GM23338 (cell line): ENCODE results near the gene LPP. TPM values are rescaled to one million over a fixed set of nuclear protein-coding genes. Genes with fewer than 3 reads are reported as not detected.

ENCODE experiments used
- ATAC-seq: fragments of 200-7000 bp; cut with Tn5 transposase; 3 replicates; pipeline ENCODE4 v1.9.1; 2020
- DNase-seq: peaks from one replicate; pipeline ENCODE4 v3.0.0-alpha.2; 2015; ENCODE audit warnings: low spot score
- H2AFZ ChIP-seq: fragments of 200-600 bp; sonication (generic); 2 replicates; pipeline ENCODE4 v1.8.0; 2016; ENCODE audit warnings: antibody characterized with exemption, mild to moderate bottlenecking, moderate library complexity
- H3F3A ChIP-seq: fragments of 200-600 bp; sonication (generic); replicated peaks from 2 replicates; pipeline ENCODE4 v1.8.0; 2017; ENCODE audit warnings: antibody characterized with exemption, mixed run types, low read depth
- H3K27ac ChIP-seq: fragments of 200-600 bp; sonication (generic); 2 replicates; pipeline ENCODE4 v1.6.1; 2016; ENCODE audit warnings: low read depth
- H3K27me3 ChIP-seq: fragments of 200-600 bp; sonication (generic); 2 replicates; pipeline ENCODE4 v1.8.0; 2016; ENCODE audit warnings: mild to moderate bottlenecking, mixed run types, moderate library complexity; ENCODE audit not compliant: insufficient read depth
- H3K36me3 ChIP-seq: fragments of 200-600 bp; sonication (generic); 2 replicates; pipeline ENCODE4 v1.8.0; 2016; ENCODE audit warnings: mild to moderate bottlenecking; ENCODE audit not compliant: insufficient read depth
- H3K4me1 ChIP-seq: fragments of 200-600 bp; sonication (generic); 2 replicates; pipeline ENCODE4 v1.8.0; 2016; ENCODE audit warnings: mild to moderate bottlenecking, moderate library complexity; ENCODE audit not compliant: insufficient read depth
- H3K4me2 ChIP-seq: fragments of 200-600 bp; sonication (generic); 2 replicates; pipeline ENCODE4 v1.7.1; 2017; ENCODE audit warnings: mixed run types
- H3K4me3 ChIP-seq: fragments of 200-600 bp; sonication (generic); 2 replicates; pipeline ENCODE4 v1.6.1; 2016; ENCODE audit warnings: mixed run types
- H3K79me2 ChIP-seq: fragments of 200-600 bp; sonication (generic); replicated peaks from 2 replicates; pipeline ENCODE4 v1.8.0; 2017; ENCODE audit warnings: mild to moderate bottlenecking; ENCODE audit not compliant: insufficient read depth
- H3K9me2 ChIP-seq: fragments of 200-600 bp; sonication (generic); 2 replicates; pipeline ENCODE4 v1.8.0; 2017; ENCODE audit not compliant: insufficient read depth
- H4K20me1 ChIP-seq: fragments of 200-600 bp; sonication (generic); replicated peaks from 2 replicates; pipeline ENCODE4 v1.8.0; 2017; ENCODE audit warnings: mild to moderate bottlenecking; ENCODE audit not compliant: insufficient read depth
- H3K27ac Mint-ChIP-seq: 2 replicates; pipeline ENCODE4 v1.8.0; 2020; ENCODE audit warnings: inconsistent platforms, mild to moderate bottlenecking, moderate library complexity, mixed read lengths
- H3K27me3 Mint-ChIP-seq: 3 replicates; pipeline ENCODE4 v1.8.0; 2022; ENCODE audit warnings: low read depth, mild to moderate bottlenecking, moderate library complexity, mixed read lengths, inconsistent platforms; ENCODE audit not compliant: insufficient read depth, poor library complexity
- H3K36me3 Mint-ChIP-seq: 3 replicates; pipeline ENCODE4 v1.8.0; 2021; ENCODE audit warnings: low read depth, mild to moderate bottlenecking, inconsistent platforms, moderate library complexity, mixed read lengths
- H3K4me1 Mint-ChIP-seq: 3 replicates; pipeline ENCODE4 v1.8.0; 2020; ENCODE audit warnings: mild to moderate bottlenecking, inconsistent platforms, mixed read lengths
- H3K4me3 Mint-ChIP-seq: 3 replicates; pipeline ENCODE4 v1.8.0; 2021; ENCODE audit warnings: moderate library complexity, mild to moderate bottlenecking, inconsistent platforms, mixed read lengths
- H3K9me3 Mint-ChIP-seq: 3 replicates; pipeline ENCODE4 v1.8.0; 2020; ENCODE audit warnings: moderate library complexity, mild to moderate bottlenecking, inconsistent platforms, mixed read lengths
- CREB1 ChIP-seq: fragments of 250-450 bp; sonication (Bioruptor Pico); IDR thresholded peaks from 2 replicates; pipeline ENCODE4 v1.5.0; 2020; ENCODE audit warnings: low read depth, mild to moderate bottlenecking, moderate library complexity
- EZH2phosphoT487 ChIP-seq: fragments of 200-600 bp; sonication (generic); IDR thresholded peaks from one replicate; pipeline ENCODE4 v1.8.1; 2018; ENCODE audit warnings: antibody characterized with exemption; ENCODE audit not compliant: unreplicated experiment
- JUNB ChIP-seq: IDR thresholded peaks from one replicate; pipeline ENCODE4 v1.6.1; 2016; ENCODE audit warnings: antibody characterized with exemption; ENCODE audit not compliant: unreplicated experiment
- NANOG ChIP-seq: IDR thresholded peaks from 2 replicates; pipeline ENCODE4 v1.6.1; 2016; ENCODE audit warnings: antibody characterized with exemption, borderline replicate concordance
- POLR2AphosphoS5 ChIP-seq: IDR thresholded peaks from 2 replicates; pipeline ENCODE4 v1.6.1; 2016; ENCODE audit warnings: antibody characterized with exemption, low read depth
- STAT1 ChIP-seq: IDR thresholded peaks from one replicate; pipeline ENCODE4 v1.6.1; 2016; ENCODE audit warnings: antibody characterized with exemption; ENCODE audit not compliant: unreplicated experiment
- polyA plus RNA-seq: library from polyadenylated mRNA; unstranded; fragments of >200 nt; fragmentation: Nextera tagmentation; extraction: Ambion mirVana; gene quantifications from 2 replicates; pipeline ENCODE4 v1.2.1, GENCODE V29; 2016
- total RNA-seq: library from RNA; depleted of rRNA; stranded (reverse); fragments of >200 nt; shearing (Covaris generic); gene quantifications from 2 replicates; pipeline ENCODE4 v1.2.3, GENCODE V29; 2014
- TF ChIP-seq, protein P1 (sequence below): fragments of 250-450 bp; sonication (Bioruptor Pico); IDR thresholded peaks from 2 replicates; pipeline ENCODE4 v1.5.0; 2020; ENCODE audit warnings: mild to moderate bottlenecking, moderate library complexity
- TF ChIP-seq, protein P2 (sequence below), 2 experiments: fragments of 200-600 bp in 1 of 2; sonication (generic) in 1 of 2; conservative IDR thresholded peaks; 2 replicates each; pipeline versions ENCODE4 v1.5.1 to v1.6.1; 2016 to 2017; ENCODE audit warnings: antibody characterized with exemption in 2 of 2, low read depth in 2 of 2, mild to moderate bottlenecking in 2 of 2, moderate library complexity in 1 of 2

LPP gene
- total and polyA plus RNA-seq, 2 experiments from 2014 or later: 23.0 to 35.2 TPM

DNA sequence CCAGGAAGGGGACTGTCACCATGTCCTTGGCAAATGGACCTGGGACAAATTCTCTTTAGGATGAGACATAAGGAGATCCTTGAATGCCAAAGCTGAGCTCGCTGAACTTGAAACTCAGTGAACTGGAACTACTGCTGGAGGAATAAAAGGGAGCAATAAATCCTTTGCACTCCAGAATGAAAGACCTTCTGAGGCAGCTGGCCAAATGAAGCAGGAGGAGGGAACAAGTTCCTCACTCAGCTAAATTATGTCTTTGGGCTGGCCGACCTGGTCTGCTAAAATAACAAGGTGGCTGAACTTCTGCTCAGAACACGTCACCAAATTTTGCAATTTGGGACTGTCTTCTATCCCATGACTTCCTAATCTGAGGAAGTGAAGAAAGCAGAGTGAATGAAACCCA lies 314.7 kb downstream of the LPP start:
- Histone ChIP-seq H2AFZ (no peak overlapping the region), H3K79me2 (no peaks in the 10 kb centered on the region), H3K9me2 (no peaks in the 10 kb centered on the region), H3K4me1 (no peaks in the 10 kb centered on the region), H3K27me3 (no peaks in the 10 kb centered on the region), H3K4me2 (no peak overlapping the region), H4K20me1 (no peaks in the 10 kb centered on the region), H3F3A (no peaks in the 10 kb centered on the region), H3K4me3 (no peak overlapping the region), H3K36me3 (no peaks in the 10 kb centered on the region), H3K27ac (no peak overlapping the region)
- Mint-ChIP-seq H3K36me3 (no peaks in the 10 kb centered on the region), H3K4me1 (no peaks in the 10 kb centered on the region), H3K27me3 (no peaks in the 10 kb centered on the region), H3K27ac (no peak overlapping the region), H3K4me3 (no peak overlapping the region), H3K9me3 (no peaks in the 10 kb centered on the region)
- DNase-seq (no peak), ATAC-seq (no peak)
- TF ChIP-seq EZH2phosphoT487 (no peak), NANOG (no peak), CREB1 (no peak), JUNB (no peak), STAT1 (no peak), POLR2AphosphoS5 (no peak)
- TF ChIP-seq, protein P1, sequence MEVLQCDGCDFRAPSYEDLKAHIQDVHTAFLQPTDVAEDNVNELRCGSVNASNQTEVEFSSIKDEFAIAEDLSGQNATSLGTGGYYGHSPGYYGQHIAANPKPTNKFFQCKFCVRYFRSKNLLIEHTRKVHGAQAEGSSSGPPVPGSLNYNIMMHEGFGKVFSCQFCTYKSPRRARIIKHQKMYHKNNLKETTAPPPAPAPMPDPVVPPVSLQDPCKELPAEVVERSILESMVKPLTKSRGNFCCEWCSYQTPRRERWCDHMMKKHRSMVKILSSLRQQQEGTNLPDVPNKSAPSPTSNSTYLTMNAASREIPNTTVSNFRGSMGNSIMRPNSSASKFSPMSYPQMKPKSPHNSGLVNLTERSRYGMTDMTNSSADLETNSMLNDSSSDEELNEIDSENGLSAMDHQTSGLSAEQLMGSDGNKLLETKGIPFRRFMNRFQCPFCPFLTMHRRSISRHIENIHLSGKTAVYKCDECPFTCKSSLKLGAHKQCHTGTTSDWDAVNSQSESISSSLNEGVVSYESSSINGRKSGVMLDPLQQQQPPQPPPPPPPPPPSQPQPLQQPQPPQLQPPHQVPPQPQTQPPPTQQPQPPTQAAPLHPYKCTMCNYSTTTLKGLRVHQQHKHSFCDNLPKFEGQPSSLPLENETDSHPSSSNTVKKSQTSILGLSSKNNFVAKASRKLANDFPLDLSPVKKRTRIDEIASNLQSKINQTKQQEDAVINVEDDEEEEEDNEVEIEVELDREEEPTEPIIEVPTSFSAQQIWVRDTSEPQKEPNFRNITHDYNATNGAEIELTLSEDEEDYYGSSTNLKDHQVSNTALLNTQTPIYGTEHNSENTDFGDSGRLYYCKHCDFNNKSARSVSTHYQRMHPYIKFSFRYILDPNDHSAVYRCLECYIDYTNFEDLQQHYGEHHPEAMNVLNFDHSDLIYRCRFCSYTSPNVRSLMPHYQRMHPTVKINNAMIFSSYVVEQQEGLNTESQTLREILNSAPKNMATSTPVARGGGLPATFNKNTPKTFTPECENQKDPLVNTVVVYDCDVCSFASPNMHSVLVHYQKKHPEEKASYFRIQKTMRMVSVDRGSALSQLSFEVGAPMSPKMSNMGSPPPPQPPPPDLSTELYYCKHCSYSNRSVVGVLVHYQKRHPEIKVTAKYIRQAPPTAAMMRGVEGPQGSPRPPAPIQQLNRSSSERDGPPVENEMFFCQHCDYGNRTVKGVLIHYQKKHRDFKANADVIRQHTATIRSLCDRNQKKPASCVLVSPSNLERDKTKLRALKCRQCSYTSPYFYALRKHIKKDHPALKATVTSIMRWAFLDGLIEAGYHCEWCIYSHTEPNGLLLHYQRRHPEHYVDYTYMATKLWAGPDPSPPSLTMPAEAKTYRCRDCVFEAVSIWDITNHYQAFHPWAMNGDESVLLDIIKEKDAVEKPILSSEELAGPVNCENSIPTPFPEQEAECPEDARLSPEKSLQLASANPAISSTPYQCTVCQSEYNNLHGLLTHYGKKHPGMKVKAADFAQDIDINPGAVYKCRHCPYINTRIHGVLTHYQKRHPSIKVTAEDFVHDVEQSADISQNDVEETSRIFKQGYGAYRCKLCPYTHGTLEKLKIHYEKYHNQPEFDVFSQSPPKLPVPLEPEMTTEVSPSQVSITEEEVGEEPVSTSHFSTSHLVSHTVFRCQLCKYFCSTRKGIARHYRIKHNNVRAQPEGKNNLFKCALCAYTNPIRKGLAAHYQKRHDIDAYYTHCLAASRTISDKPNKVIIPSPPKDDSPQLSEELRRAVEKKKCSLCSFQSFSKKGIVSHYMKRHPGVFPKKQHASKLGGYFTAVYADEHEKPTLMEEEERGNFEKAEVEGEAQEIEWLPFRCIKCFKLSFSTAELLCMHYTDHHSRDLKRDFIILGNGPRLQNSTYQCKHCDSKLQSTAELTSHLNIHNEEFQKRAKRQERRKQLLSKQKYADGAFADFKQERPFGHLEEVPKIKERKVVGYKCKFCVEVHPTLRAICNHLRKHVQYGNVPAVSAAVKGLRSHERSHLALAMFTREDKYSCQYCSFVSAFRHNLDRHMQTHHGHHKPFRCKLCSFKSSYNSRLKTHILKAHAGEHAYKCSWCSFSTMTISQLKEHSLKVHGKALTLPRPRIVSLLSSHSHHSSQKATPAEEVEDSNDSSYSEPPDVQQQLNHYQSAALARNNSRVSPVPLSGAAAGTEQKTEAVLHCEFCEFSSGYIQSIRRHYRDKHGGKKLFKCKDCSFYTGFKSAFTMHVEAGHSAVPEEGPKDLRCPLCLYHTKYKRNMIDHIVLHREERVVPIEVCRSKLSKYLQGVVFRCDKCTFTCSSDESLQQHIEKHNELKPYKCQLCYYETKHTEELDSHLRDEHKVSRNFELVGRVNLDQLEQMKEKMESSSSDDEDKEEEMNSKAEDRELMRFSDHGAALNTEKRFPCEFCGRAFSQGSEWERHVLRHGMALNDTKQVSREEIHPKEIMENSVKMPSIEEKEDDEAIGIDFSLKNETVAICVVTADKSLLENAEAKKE: no peak
- TF ChIP-seq, protein P2, sequence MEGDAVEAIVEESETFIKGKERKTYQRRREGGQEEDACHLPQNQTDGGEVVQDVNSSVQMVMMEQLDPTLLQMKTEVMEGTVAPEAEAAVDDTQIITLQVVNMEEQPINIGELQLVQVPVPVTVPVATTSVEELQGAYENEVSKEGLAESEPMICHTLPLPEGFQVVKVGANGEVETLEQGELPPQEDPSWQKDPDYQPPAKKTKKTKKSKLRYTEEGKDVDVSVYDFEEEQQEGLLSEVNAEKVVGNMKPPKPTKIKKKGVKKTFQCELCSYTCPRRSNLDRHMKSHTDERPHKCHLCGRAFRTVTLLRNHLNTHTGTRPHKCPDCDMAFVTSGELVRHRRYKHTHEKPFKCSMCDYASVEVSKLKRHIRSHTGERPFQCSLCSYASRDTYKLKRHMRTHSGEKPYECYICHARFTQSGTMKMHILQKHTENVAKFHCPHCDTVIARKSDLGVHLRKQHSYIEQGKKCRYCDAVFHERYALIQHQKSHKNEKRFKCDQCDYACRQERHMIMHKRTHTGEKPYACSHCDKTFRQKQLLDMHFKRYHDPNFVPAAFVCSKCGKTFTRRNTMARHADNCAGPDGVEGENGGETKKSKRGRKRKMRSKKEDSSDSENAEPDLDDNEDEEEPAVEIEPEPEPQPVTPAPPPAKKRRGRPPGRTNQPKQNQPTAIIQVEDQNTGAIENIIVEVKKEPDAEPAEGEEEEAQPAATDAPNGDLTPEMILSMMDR (conservative IDR thresholded peaks at IDR 0.05; ENCODE audit: low read depth in 2 of 2): no peak
